Measurements from ENCODE around the gene C2CD2. TPM values are rescaled to one million over a fixed set of nuclear protein-coding genes. Genes with fewer than 3 reads are reported as not detected.

The C2CD2 gene
- total RNA-seq, 1 experiment from 2014 or later, result 13.6 TPM

DNA sequence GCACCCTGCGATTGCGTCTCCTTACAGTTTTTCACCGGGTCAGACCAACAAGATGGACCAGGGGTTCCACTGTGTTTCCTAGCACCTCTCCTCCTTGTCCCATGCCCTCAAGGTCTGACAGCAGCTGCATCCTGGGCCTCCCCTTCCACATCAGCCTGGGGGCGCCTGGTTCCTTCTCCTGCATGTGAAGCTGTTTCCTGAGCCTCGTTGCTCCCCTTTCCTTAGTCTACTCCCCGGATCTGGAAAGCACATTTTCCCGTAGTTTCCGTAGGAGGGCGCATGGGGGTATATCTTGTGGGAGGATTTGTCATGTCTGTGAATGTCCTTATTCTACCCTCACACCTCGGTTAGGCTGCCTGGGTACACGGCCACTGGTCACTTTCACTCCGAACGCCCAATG, 80.8 kb downstream of the C2CD2 start:
- DNase-seq, result no peak
- H3K27me3 Mint-ChIP-seq (ENCODE audit: unreplicated experiment), result no peaks in the 10 kb centered on the region
- TF ChIP-seq, protein P1, sequence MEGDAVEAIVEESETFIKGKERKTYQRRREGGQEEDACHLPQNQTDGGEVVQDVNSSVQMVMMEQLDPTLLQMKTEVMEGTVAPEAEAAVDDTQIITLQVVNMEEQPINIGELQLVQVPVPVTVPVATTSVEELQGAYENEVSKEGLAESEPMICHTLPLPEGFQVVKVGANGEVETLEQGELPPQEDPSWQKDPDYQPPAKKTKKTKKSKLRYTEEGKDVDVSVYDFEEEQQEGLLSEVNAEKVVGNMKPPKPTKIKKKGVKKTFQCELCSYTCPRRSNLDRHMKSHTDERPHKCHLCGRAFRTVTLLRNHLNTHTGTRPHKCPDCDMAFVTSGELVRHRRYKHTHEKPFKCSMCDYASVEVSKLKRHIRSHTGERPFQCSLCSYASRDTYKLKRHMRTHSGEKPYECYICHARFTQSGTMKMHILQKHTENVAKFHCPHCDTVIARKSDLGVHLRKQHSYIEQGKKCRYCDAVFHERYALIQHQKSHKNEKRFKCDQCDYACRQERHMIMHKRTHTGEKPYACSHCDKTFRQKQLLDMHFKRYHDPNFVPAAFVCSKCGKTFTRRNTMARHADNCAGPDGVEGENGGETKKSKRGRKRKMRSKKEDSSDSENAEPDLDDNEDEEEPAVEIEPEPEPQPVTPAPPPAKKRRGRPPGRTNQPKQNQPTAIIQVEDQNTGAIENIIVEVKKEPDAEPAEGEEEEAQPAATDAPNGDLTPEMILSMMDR (IDR thresholded peaks at IDR 0.05; ENCODE audit: unreplicated experiment), result no peak
- no peaks in the 10 kb centered on the region for H3K4me1 Mint-ChIP-seq (ENCODE audit: low read depth, unreplicated experiment)
- no peak overlapping the region for H3K27ac Mint-ChIP-seq (ENCODE audit: unreplicated experiment)
- CTCF ChIA-PET, result no interaction called here
- no TSS peak for BruUV-seq (replicated peaks)
- intact Hi-C loops (cut with micrococcal nuclease; ENCODE audit: unreplicated experiment), result loop anchor here (10.0 kb wide), 1 partner anchor 242 kb away; no protein-coding TSS in a partner anchor
- no peaks in the 10 kb centered on the region for H3K9me3 Mint-ChIP-seq (ENCODE audit: low read depth, unreplicated experiment)
- peaks cover 3% of the 10 kb centered on the region for H3K36me3 Mint-ChIP-seq (ENCODE audit: insufficient read depth, unreplicated experiment)
- no peak overlapping the region for H3K4me3 Mint-ChIP-seq (ENCODE audit: low read depth, unreplicated experiment)

- no peaks in the 10 kb centered on the region for H3K9me3 Mint-ChIP-seq (ENCODE audit: low read depth, unreplicated experiment)
- no TSS peak for BruUV-seq (replicated peaks)
- no peaks in the 10 kb centered on the region for H3K36me3 Mint-ChIP-seq (ENCODE audit: insufficient read depth, unreplicated experiment)
- H3K4me1 Mint-ChIP-seq (ENCODE audit: low read depth, unreplicated experiment), result no peaks in the 10 kb centered on the region
- intact Hi-C loops (cut with micrococcal nuclease; ENCODE audit: unreplicated experiment), result loop anchor here (10.0 kb wide), 1 partner anchor 243 kb away; no protein-coding TSS in a partner anchor
- H3K27ac Mint-ChIP-seq (ENCODE audit: unreplicated experiment), result no peak overlapping the region
- no peaks in the 10 kb centered on the region for H3K27me3 Mint-ChIP-seq (ENCODE audit: unreplicated experiment)
- TF ChIP-seq, protein P1 (IDR thresholded peaks at IDR 0.05; ENCODE audit: unreplicated experiment), result no peak
- no peak for DNase-seq
- CTCF ChIA-PET, result no interaction called here
- H3K4me3 Mint-ChIP-seq (ENCODE audit: low read depth, unreplicated experiment), result no peak overlapping the region
Measured at GRCh38 chr21:41871293-41872030, 82.4 kb downstream of the C2CD2 start.

DNA sequence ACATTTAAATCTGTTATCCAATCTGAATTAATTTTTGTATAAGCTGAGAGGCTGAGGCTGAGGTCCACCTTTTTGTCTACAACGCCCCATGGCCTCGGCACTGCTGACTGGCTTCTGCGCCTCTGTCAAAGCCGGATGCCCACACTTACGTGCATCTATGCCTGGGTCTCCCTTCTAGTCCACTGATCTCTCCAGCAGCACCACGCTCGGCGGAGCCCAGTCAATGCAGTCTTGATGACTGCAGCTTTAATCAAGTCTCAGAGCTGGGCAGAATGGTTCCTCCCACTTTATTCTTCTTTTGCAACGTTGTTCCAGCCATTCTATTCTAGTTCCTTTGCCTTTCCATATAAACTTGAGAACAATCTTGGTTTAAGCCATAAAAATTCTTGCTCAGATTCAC, 84.0 kb downstream of the C2CD2 start:
- Mint-ChIP-seq H3K27me3 (ENCODE audit: unreplicated experiment) (no peaks in the 10 kb centered on the region), H3K4me3 (ENCODE audit: low read depth, unreplicated experiment) (no peak overlapping the region), H3K27ac (ENCODE audit: unreplicated experiment) (no peak overlapping the region), H3K9me3 (ENCODE audit: low read depth, unreplicated experiment) (no peaks in the 10 kb centered on the region), H3K36me3 (ENCODE audit: insufficient read depth, unreplicated experiment) (peaks cover 5% of the 10 kb centered on the region), H3K4me1 (ENCODE audit: low read depth, unreplicated experiment) (no peaks in the 10 kb centered on the region)
- CTCF ChIA-PET, result no interaction called here
- TF ChIP-seq, protein P1 (IDR thresholded peaks at IDR 0.05; ENCODE audit: unreplicated experiment), result no peak
- no TSS peak for BruUV-seq (replicated peaks)
- intact Hi-C loops (cut with micrococcal nuclease; ENCODE audit: unreplicated experiment), result loop anchor here (10.0 kb wide), 1 partner anchor 245 kb away; no protein-coding TSS in a partner anchor
- no peak for DNase-seq

GRCh38 chr21:41868062-41868710, 85.6 kb downstream of the C2CD2 start:
- CTCF ChIA-PET, result no interaction called here
- Mint-ChIP-seq H3K36me3 (ENCODE audit: insufficient read depth, unreplicated experiment) (peaks cover 5% of the 10 kb centered on the region), H3K27me3 (ENCODE audit: unreplicated experiment) (no peaks in the 10 kb centered on the region), H3K9me3 (ENCODE audit: low read depth, unreplicated experiment) (no peaks in the 10 kb centered on the region), H3K4me1 (ENCODE audit: low read depth, unreplicated experiment) (no peaks in the 10 kb centered on the region), H3K27ac (ENCODE audit: unreplicated experiment) (no peak overlapping the region), H3K4me3 (ENCODE audit: low read depth, unreplicated experiment) (no peak overlapping the region)
- TF ChIP-seq, protein P1 (IDR thresholded peaks at IDR 0.05; ENCODE audit: unreplicated experiment), result no peak
- intact Hi-C loops (cut with micrococcal nuclease; ENCODE audit: unreplicated experiment), result no loop called here
- DNase-seq, result no peak
- no TSS peak for BruUV-seq (replicated peaks)

All from Calu3 (cell line).